Subcutaneous adipose tissue (tissue), 4 donors: Measurements from ENCODE around the gene EDNRA. TPM values are rescaled to one million over a fixed set of nuclear protein-coding genes. Genes with fewer than 3 reads are reported as not detected.

Source experiments
- CTCF ChIP-seq: fragments of 450-650 bp; IDR thresholded peaks from one replicate; pipeline ENCODE4 v1.5.1; 2016; ENCODE audit warnings: low read depth, mild to moderate bottlenecking, control low read depth, antibody characterized with exemption, moderate library complexity
- total RNA-seq, 4 donors: library from RNA; depleted of rRNA; stranded (reverse); fragments of >200 nt; gene quantifications; one replicate each; pipeline ENCODE4 v1.1.0, GENCODE V29; 2016

The EDNRA gene
- total RNA-seq, 4 donors from 2014 or later, result 2.9 to 8.0 (median 4.8) TPM

- no peak for TF ChIP-seq CTCF
Measured at GRCh38 chr4:147566762-147567161, 85.9 kb downstream of the EDNRA start.

- no peak for TF ChIP-seq CTCF
Measured at GRCh38 chr4:147567276-147567675, 86.4 kb downstream of the EDNRA start.

GRCh38 chr4:147570616-147571015 is 89.7 kb downstream of the EDNRA start:
- TF ChIP-seq CTCF, result no peak

- no peak for TF ChIP-seq CTCF
Measured at GRCh38 chr4:147571036-147571770, 90.3 kb downstream of the EDNRA start.

GRCh38 chr4:147576084-147576483 is 95.2 kb downstream of the EDNRA start:
- TF ChIP-seq CTCF, result no peak

- no peak for TF ChIP-seq CTCF
Measured at GRCh38 chr4:147578051-147578476, 97.2 kb downstream of the EDNRA start.

- TF ChIP-seq CTCF, result no peak
Measured at GRCh38 chr4:147578593-147578992, 97.7 kb downstream of the EDNRA start.
